Panc1 (cell line): ENCODE data around the gene IL10. TPM values are rescaled to one million over a fixed set of nuclear protein-coding genes. Genes with fewer than 3 reads are reported as not detected.

Experiments used
- ATAC-seq: fragments of 200-7000 bp; cut with Tn5 transposase; 2 replicates; pipeline ENCODE4 v1.9.1; 2020; ENCODE audit warnings: mild to moderate bottlenecking, moderate library complexity
- BruUV-seq: library from RNA; stranded (reverse); fragments of 400-500 nt; replicated peaks from 2 replicates; lab custom pipeline; 2021; lab: Mats Ljungman, UMichigan
- CTCF ChIA-PET: fragments of 300-600 bp; sonication (Branson Sonifier 250); formaldehyde crosslinking; loops from one replicate; lab custom pipeline; 2022; ENCODE audit warnings: antibody characterized with exemption; lab: Charles Lee
- POLR2A ChIA-PET: fragments of 300-600 bp; sonication (Branson Sonifier 250); formaldehyde crosslinking; loops from one replicate; lab custom pipeline; 2022; ENCODE audit warnings: antibody characterized with exemption; lab: Charles Lee
- DNase-seq: peaks from one replicate; pipeline ENCODE4 v3.0.0-alpha.2; 2010; ENCODE audit warnings: low read depth, low spot score
- H3K27ac ChIP-seq: 2 replicates; pipeline ENCODE4 v1.5.1; 2011; ENCODE audit warnings: mild to moderate bottlenecking, low read length, inconsistent platforms
- H3K27me3 ChIP-seq: fragments of 200-500 bp; sonication (Bioruptor generic); 2 replicates; pipeline ENCODE4 v1.6.0; 2014; ENCODE audit warnings: low read length, inconsistent platforms; ENCODE audit not compliant: control insufficient read depth, insufficient read depth
- H3K36me3 ChIP-seq: fragments of 200-500 bp; sonication (Bioruptor generic); 2 replicates; pipeline ENCODE4 v1.5.1; 2014; ENCODE audit warnings: inconsistent platforms, mild to moderate bottlenecking, low read length, moderate library complexity; ENCODE audit not compliant: control insufficient read depth, insufficient read depth
- H3K4me1 ChIP-seq: 2 replicates; pipeline ENCODE4 v1.5.1; 2011; ENCODE audit warnings: inconsistent platforms, mild to moderate bottlenecking, low read length, moderate library complexity; ENCODE audit not compliant: control insufficient read depth, insufficient read depth
- H3K4me3 ChIP-seq, 2 experiments: 2 replicates each; pipeline ENCODE4 v1.5.1; 2011 to 2012; ENCODE audit warnings: low read depth in 2 of 2, low read length in 2 of 2, mild to moderate bottlenecking in 2 of 2, inconsistent platforms in 1 of 2, moderate library complexity in 1 of 2
- H3K9me3 ChIP-seq: fragments of 200-500 bp; sonication (Bioruptor generic); 2 replicates; pipeline ENCODE4 v1.5.1; 2014; ENCODE audit warnings: low read depth, mild to moderate bottlenecking, inconsistent platforms, low read length, moderate library complexity; ENCODE audit not compliant: control insufficient read depth, insufficient read depth
- CTCF ChIP-seq: fragments of 450-650 bp; IDR thresholded peaks from 2 replicates; pipeline ENCODE4 v1.5.1; 2017; ENCODE audit warnings: mild to moderate bottlenecking
- POLR2AphosphoS5 ChIP-seq: IDR thresholded peaks from 2 replicates; pipeline ENCODE4 v1.6.1; 2012; ENCODE audit warnings: mild to moderate bottlenecking, low read depth, low read length, moderate library complexity
- SIN3A ChIP-seq: IDR thresholded peaks from 2 replicates; pipeline ENCODE4 v1.6.1; 2012; ENCODE audit warnings: low read depth, mild to moderate bottlenecking, low read length, moderate library complexity, borderline replicate concordance; ENCODE audit not compliant: insufficient read depth
- TCF7L2 ChIP-seq: IDR thresholded peaks from 2 replicates; pipeline ENCODE4 v1.6.1; 2011; ENCODE audit warnings: mild to moderate bottlenecking, low read depth, low read length, inconsistent platforms
- in situ Hi-C: cut with HindIII; loops from 2 replicates; pipeline ENCODE4 v1.10.0; 2016; ENCODE audit warnings: low sequenced_read_pairs, low pct_unique_long_range_greater_than_20kb
- intact Hi-C: fragments of 100-400 bp; cut with micrococcal nuclease; formaldehyde crosslinking; loops from one replicate; pipeline ENCODE4 v1.10.0; 2022; ENCODE audit not compliant: unreplicated experiment
- total RNA-seq: library from RNA; stranded (reverse); gene quantifications from one replicate; pipeline ENCODE4 v1.2.1, GENCODE V29; 2021; ENCODE audit not compliant: unreplicated experiment
- TF ChIP-seq, protein P1 (sequence below), 2 experiments: IDR thresholded peaks; 2 replicates each; pipeline ENCODE4 v1.6.1; 2011 to 2012; ENCODE audit warnings: low read depth in 2 of 2, control low read depth in 1 of 2, low read length in 1 of 2, mild to moderate bottlenecking in 1 of 2, moderate library complexity in 1 of 2; ENCODE audit not compliant: insufficient read depth in 1 of 2

The IL10 gene
- total RNA-seq, 1 experiment from 2014 or later, result not detected

GRCh38 chr1:206757524-206758266 is 14.6 kb downstream of the IL10 start:
- POLR2A ChIA-PET, result no interaction called here
- DNase-seq (no peak), ATAC-seq (no peak)
- in situ Hi-C loops, result no loop called here
- intact Hi-C loops, result no loop called here
- no peak overlapping the region for H3K27ac ChIP-seq
- no peaks in the 10 kb centered on the region for H3K9me3 ChIP-seq
- no peak overlapping the region for H3K4me3 ChIP-seq
- H3K36me3 ChIP-seq, result no peaks in the 10 kb centered on the region
- TF ChIP-seq SIN3A (no peak), TCF7L2 (no peak), POLR2AphosphoS5 (no peak), CTCF (no peak)
- TF ChIP-seq, protein P1, sequence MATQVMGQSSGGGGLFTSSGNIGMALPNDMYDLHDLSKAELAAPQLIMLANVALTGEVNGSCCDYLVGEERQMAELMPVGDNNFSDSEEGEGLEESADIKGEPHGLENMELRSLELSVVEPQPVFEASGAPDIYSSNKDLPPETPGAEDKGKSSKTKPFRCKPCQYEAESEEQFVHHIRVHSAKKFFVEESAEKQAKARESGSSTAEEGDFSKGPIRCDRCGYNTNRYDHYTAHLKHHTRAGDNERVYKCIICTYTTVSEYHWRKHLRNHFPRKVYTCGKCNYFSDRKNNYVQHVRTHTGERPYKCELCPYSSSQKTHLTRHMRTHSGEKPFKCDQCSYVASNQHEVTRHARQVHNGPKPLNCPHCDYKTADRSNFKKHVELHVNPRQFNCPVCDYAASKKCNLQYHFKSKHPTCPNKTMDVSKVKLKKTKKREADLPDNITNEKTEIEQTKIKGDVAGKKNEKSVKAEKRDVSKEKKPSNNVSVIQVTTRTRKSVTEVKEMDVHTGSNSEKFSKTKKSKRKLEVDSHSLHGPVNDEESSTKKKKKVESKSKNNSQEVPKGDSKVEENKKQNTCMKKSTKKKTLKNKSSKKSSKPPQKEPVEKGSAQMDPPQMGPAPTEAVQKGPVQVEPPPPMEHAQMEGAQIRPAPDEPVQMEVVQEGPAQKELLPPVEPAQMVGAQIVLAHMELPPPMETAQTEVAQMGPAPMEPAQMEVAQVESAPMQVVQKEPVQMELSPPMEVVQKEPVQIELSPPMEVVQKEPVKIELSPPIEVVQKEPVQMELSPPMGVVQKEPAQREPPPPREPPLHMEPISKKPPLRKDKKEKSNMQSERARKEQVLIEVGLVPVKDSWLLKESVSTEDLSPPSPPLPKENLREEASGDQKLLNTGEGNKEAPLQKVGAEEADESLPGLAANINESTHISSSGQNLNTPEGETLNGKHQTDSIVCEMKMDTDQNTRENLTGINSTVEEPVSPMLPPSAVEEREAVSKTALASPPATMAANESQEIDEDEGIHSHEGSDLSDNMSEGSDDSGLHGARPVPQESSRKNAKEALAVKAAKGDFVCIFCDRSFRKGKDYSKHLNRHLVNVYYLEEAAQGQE (IDR thresholded peaks at IDR 0.05; ENCODE audit: insufficient read depth in 1 of 2, low read depth in 2 of 2, low read length in 1 of 2), result no peak
- CTCF ChIA-PET, result no interaction called here
- peaks cover 11% of the 10 kb centered on the region for H3K27me3 ChIP-seq
- H3K4me1 ChIP-seq, result no peaks in the 10 kb centered on the region
- BruUV-seq, result no TSS peak

GRCh38 chr1:206754011-206754410 is 18.3 kb downstream of the IL10 start:
- DNase-seq, result no peak
- Histone ChIP-seq H3K4me1 (no peaks in the 10 kb centered on the region), H3K36me3 (no peaks in the 10 kb centered on the region), H3K27ac (no peak overlapping the region), H3K27me3 (peaks cover 21% of the 10 kb centered on the region), H3K4me3 (no peak overlapping the region), H3K9me3 (no peaks in the 10 kb centered on the region)
- TF ChIP-seq SIN3A (no peak), TCF7L2 (no peak), POLR2AphosphoS5 (no peak), CTCF (no peak)
- TF ChIP-seq, protein P1 (IDR thresholded peaks at IDR 0.05; ENCODE audit: insufficient read depth in 1 of 2, low read depth in 2 of 2, low read length in 1 of 2), result no peak
- intact Hi-C loops (no loop called here), in situ Hi-C loops (no loop called here)
- POLR2A ChIA-PET, result no interaction called here
- no peak for ATAC-seq
- BruUV-seq, result no TSS peak
- CTCF ChIA-PET, result no interaction called here
